C4-2B (cell line): ENCODE results near the gene RBFOX1.

Source experiments
- CTCF ChIP-seq: fragments of 450-650 bp; conservative IDR thresholded peaks from 2 replicates; pipeline ENCODE4 v1.5.1; 2017; ENCODE audit warnings: mild to moderate bottlenecking
- ZFX ChIP-seq: fragments of 450-650 bp; IDR thresholded peaks from 2 replicates; pipeline ENCODE4 v1.6.1; 2017

GRCh38 chr16:7336742-7337141 lies 4.1 kb downstream of the RBFOX1 start:
- TF ChIP-seq CTCF (no peak), ZFX (no peak)
